HepG2 (cell line): Measurements from ENCODE around the gene USP24. TPM values are rescaled to one million over a fixed set of nuclear protein-coding genes. Genes with fewer than 3 reads are reported as not detected.
A peak's percentile ranks its signal among the peaks of the same experiment; 100 is the strongest.

Experiments used
- ATAC-seq: fragments of 200-7000 bp; cut with Tn5 transposase; 3 replicates; pipeline ENCODE4 v1.9.1; 2020; ENCODE audit warnings: mild to moderate bottlenecking, moderate library complexity
- BruUV-seq: library from RNA; stranded (reverse); fragments of 400-500 nt; replicated peaks from 2 replicates; lab custom pipeline; 2021; lab: Mats Ljungman, UMichigan
- CTCF ChIA-PET: fragments of 300-600 bp; formaldehyde crosslinking; extraction: SDS; loops from one replicate; lab custom pipeline; 2021; ENCODE audit warnings: low total read pairs, inconsistent platforms, low intra/inter-chr PET ratio; lab: Yijun Ruan, JAX
- POLR2A ChIA-PET: fragments of 350-600 bp; sonication (Branson Sonifier 250); formaldehyde crosslinking; loops from one replicate; lab custom pipeline; 2020; ENCODE audit warnings: antibody characterized with exemption, inconsistent platforms; lab: Yijun Ruan, JAX
- DNase-seq: peaks from one replicate; pipeline ENCODE4 v3.0.0-alpha.2; 2015; ENCODE audit warnings: low spot score
- FAIRE-seq: peaks from 3 replicates; lab custom pipeline; 2011; peaks lifted over from hg19 to GRCh38; lab: Jason Lieb, UNC
- H2AFZ ChIP-seq: one replicate; pipeline ENCODE4 v1.6.1; 2011; ENCODE audit warnings: low read length, inconsistent platforms
- H3K27ac ChIP-seq: fragments of 300-600 bp; 3 replicates; pipeline ENCODE4 v1.8.0; 2011; ENCODE audit warnings: mixed run types, mild to moderate bottlenecking, mixed read lengths, low read length, inconsistent platforms; ENCODE audit not compliant: insufficient read depth; ENCODE audit errors: extremely low read length
- H3K27me3 ChIP-seq, 2 experiments: fragments of 200-600 bp in 1 of 2; 2 replicates in 1 of 2; 3 replicates in 1 of 2; pipeline versions ENCODE4 v1.6.0 to v1.8.0; 2011; ENCODE audit warnings: low read length in 2 of 2, mild to moderate bottlenecking in 2 of 2, moderate library complexity in 2 of 2, inconsistent platforms in 1 of 2; ENCODE audit not compliant: insufficient read depth in 2 of 2, control insufficient read depth in 1 of 2
- H3K36me3 ChIP-seq, 2 experiments: fragments of 200-600 bp in 1 of 2; replicated peaks in 1 of 2; 2 replicates in 1 of 2; 3 replicates in 1 of 2; pipeline versions ENCODE4 v1.5.1 to v1.8.0; 2011; ENCODE audit warnings: low read length in 2 of 2, inconsistent platforms in 1 of 2; ENCODE audit not compliant: insufficient read depth in 2 of 2, control insufficient read depth in 1 of 2
- H3K4me1 ChIP-seq: 2 replicates; pipeline ENCODE4 v1.5.1; 2012; ENCODE audit warnings: low read length, inconsistent platforms; ENCODE audit not compliant: insufficient read depth
- H3K4me2 ChIP-seq: 2 replicates; pipeline ENCODE4 v1.6.0; 2011; ENCODE audit warnings: low read depth, low read length, inconsistent platforms
- H3K4me3 ChIP-seq, 3 experiments: fragments of 200-600 bp in 1 of 3; sonication (generic), shearing (Covaris generic) in 1 of 3; replicated peaks in 1 of 3; 2 replicates each; pipeline ENCODE4 v1.5.1; 2011 to 2016; ENCODE audit warnings: low read length in 3 of 3, inconsistent platforms in 2 of 3, low read depth in 2 of 3, mild to moderate bottlenecking in 2 of 3, control low read depth in 1 of 3, mixed read lengths in 1 of 3; ENCODE audit not compliant: insufficient read depth in 1 of 3
- H3K79me2 ChIP-seq: one replicate; pipeline ENCODE4 v1.6.1; 2011; ENCODE audit warnings: low read length, inconsistent platforms; ENCODE audit not compliant: insufficient read depth
- H3K9ac ChIP-seq: 2 replicates; pipeline ENCODE4 v1.6.0; 2011; ENCODE audit warnings: mild to moderate bottlenecking, low read depth, low read length, inconsistent platforms; ENCODE audit not compliant: insufficient read depth
- H3K9me3 ChIP-seq: 2 replicates; pipeline ENCODE4 v1.5.1; 2012; ENCODE audit warnings: mild to moderate bottlenecking, low read length
- H4K20me1 ChIP-seq: 2 replicates; pipeline ENCODE4 v1.6.0; 2011; ENCODE audit warnings: inconsistent platforms, mild to moderate bottlenecking, low read length, moderate library complexity; ENCODE audit not compliant: insufficient read depth
- DMAP1 ChIP-seq: IDR thresholded peaks from 2 replicates; pipeline ENCODE4 v1.6.1; 2016
- DR1 ChIP-seq: sonication (generic); formaldehyde crosslinking; IDR thresholded peaks from 2 replicates; pipeline ENCODE4 v1.8.0; 2021; ENCODE audit warnings: mild to moderate bottlenecking, missing genetic modification reagents, inconsistent platforms
- EED ChIP-seq: sonication (generic); formaldehyde crosslinking; IDR thresholded peaks from 2 replicates; pipeline ENCODE4 v1.5.0; 2020; ENCODE audit warnings: mild to moderate bottlenecking, missing genetic modification reagents
- FOXA3 ChIP-seq: IDR thresholded peaks from 2 replicates; pipeline ENCODE4 v1.6.1; 2016; ENCODE audit warnings: missing genetic modification reagents, missing compliant biosample characterization
- KLF12 ChIP-seq: sonication (generic); formaldehyde crosslinking; IDR thresholded peaks from 2 replicates; pipeline ENCODE4 v1.4.0; 2020; ENCODE audit warnings: missing genetic modification reagents, borderline replicate concordance
- LRRFIP1 ChIP-seq: sonication (generic); formaldehyde crosslinking; conservative IDR thresholded peaks from 2 replicates; pipeline ENCODE4 v1.4.0; 2020; ENCODE audit warnings: missing genetic modification reagents
- MYC ChIP-seq: sonication (generic); formaldehyde crosslinking; IDR thresholded peaks from 2 replicates; pipeline ENCODE4 v1.9.0; 2021; ENCODE audit warnings: missing genetic modification reagents, borderline replicate concordance
- NFRKB ChIP-seq: fragments of 450-650 bp; IDR thresholded peaks from 2 replicates; pipeline ENCODE4 v1.6.1; 2017
- PAF1 ChIP-seq: IDR thresholded peaks from 2 replicates; pipeline ENCODE4 v1.6.1; 2016; ENCODE audit warnings: missing genetic modification reagents, missing compliant biosample characterization
- PRPF4 ChIP-seq: fragments of 200-400 bp; formaldehyde crosslinking; IDR thresholded peaks from 2 replicates; pipeline ENCODE4 v1.6.1; 2016; ENCODE audit warnings: low read length, low read depth; ENCODE audit not compliant: poor library complexity, severe bottlenecking
- RCOR2 ChIP-seq: IDR thresholded peaks from 2 replicates; pipeline ENCODE4 v1.6.1; 2016; ENCODE audit warnings: missing biosample characterization, missing genetic modification reagents
- THAP11 ChIP-seq: IDR thresholded peaks from 2 replicates; pipeline ENCODE4 v1.6.1; 2016; ENCODE audit warnings: missing biosample characterization, missing genetic modification reagents
- U2AF2 ChIP-seq: fragments of 200-400 bp; formaldehyde crosslinking; IDR thresholded peaks from 2 replicates; pipeline ENCODE4 v1.6.1; 2017; ENCODE audit warnings: low read depth, mild to moderate bottlenecking, low read length
- YEATS2 ChIP-seq: sonication (generic); formaldehyde crosslinking; IDR thresholded peaks from 2 replicates; pipeline ENCODE4 v1.4.0; 2020; ENCODE audit warnings: missing genetic modification reagents, borderline replicate concordance
- ZBTB37 ChIP-seq: sonication (generic); formaldehyde crosslinking; IDR thresholded peaks from 2 replicates; pipeline ENCODE4 v1.4.0; 2020; ENCODE audit warnings: mild to moderate bottlenecking, missing genetic modification reagents
- ZMAT3 ChIP-seq: sonication (generic); formaldehyde crosslinking; conservative IDR thresholded peaks from 2 replicates; pipeline ENCODE4 v1.7.0; 2021; ENCODE audit warnings: missing genetic modification reagents
- ZNF138 ChIP-seq: sonication (generic); formaldehyde crosslinking; IDR thresholded peaks from 2 replicates; pipeline ENCODE4 v1.5.0; 2020; ENCODE audit warnings: mild to moderate bottlenecking, low read depth, missing genetic modification reagents
- ZNF18 ChIP-seq: sonication (generic); formaldehyde crosslinking; IDR thresholded peaks from 2 replicates; pipeline ENCODE4 v1.8.0; 2022; ENCODE audit warnings: mild to moderate bottlenecking, missing genetic modification reagents; ENCODE audit not compliant: insufficient replicate concordance
- ZNF329 ChIP-seq: sonication (generic); formaldehyde crosslinking; IDR thresholded peaks from 2 replicates; pipeline ENCODE4 v1.9.0; 2021; ENCODE audit warnings: low read depth, mild to moderate bottlenecking, missing genetic modification reagents
- ZNF44 ChIP-seq: sonication (generic); formaldehyde crosslinking; IDR thresholded peaks from 2 replicates; pipeline ENCODE4 v1.5.1; 2020; ENCODE audit warnings: mild to moderate bottlenecking, missing genetic modification reagents
- ZNF616 ChIP-seq: sonication (generic); formaldehyde crosslinking; IDR thresholded peaks from 2 replicates; pipeline ENCODE4 v1.5.0; 2020; ENCODE audit warnings: low read depth, mild to moderate bottlenecking, missing genetic modification reagents
- ZNF747 ChIP-seq: sonication (generic); formaldehyde crosslinking; IDR thresholded peaks from 2 replicates; pipeline ENCODE4 v1.8.1; 2023; ENCODE audit warnings: missing genetic modification reagents, mild to moderate bottlenecking, borderline replicate concordance
- ZNF850 ChIP-seq: sonication (generic); formaldehyde crosslinking; conservative IDR thresholded peaks from 2 replicates; pipeline ENCODE4 v1.9.0; 2021; ENCODE audit warnings: mild to moderate bottlenecking, missing genetic modification reagents
- WGBS: methylation state at CpG from one replicate; pipeline ENCODE4 v1.1.6; 2017; ENCODE audit warnings: low lambda C conversion rate; 5-methylcytosine and 5-hydroxymethylcytosine counted together
- in situ Hi-C: cut with HindIII; loops from 2 replicates; pipeline ENCODE4 v1.10.0; 2017; ENCODE audit warnings: low pct_unique_long_range_greater_than_20kb; ENCODE audit not compliant: extremely low pct_ligation_motif_present
- intact Hi-C: fragments of 100-400 bp; cut with micrococcal nuclease; formaldehyde crosslinking; loops from one replicate; pipeline ENCODE4 v1.10.0; 2022; ENCODE audit not compliant: unreplicated experiment
- polyA plus RNA-seq, 8 experiments: library from polyadenylated mRNA; depleted of rRNA in 3 of 8; stranded (reverse) in 7 of 8; unstranded in 1 of 8; fragments of >200 nt; fragmentation: Illumina TruSeq in 4 of 8; extraction: Trizol in 4 of 8; gene quantifications; 2 replicates each; pipeline versions ENCODE4 v1.2.1 to v1.2.3, GENCODE V29; 2011 to 2016; ENCODE audit warnings: low read depth in 4 of 8, missing spikeins in 1 of 8, mixed read lengths in 1 of 8; ENCODE audit not compliant: insufficient read depth in 1 of 8
- total RNA-seq, 5 experiments: library from RNA; depleted of rRNA; stranded (reverse); fragments of >200 nt; fragmentation: Illumina TruSeq; extraction: Trizol; gene quantifications; 2 replicates each; pipeline ENCODE4 v1.2.3, GENCODE V29; 2016; ENCODE audit warnings: low read depth in 1 of 5

Gene USP24
- total and polyA plus RNA-seq, 2 of the 13 experiments (the other 11 are each of a cell fraction or from before 2014, with no cell fraction given) = 18.8 to 47.6 TPM

GRCh38 chr1:55211863-55212262 is 3.3 kb downstream of the USP24 start:
- FAIRE-seq = no peak
- ChIA-PET CTCF (no interaction called here), POLR2A (interaction anchor here (1.2 kb wide), 1 partner anchor 21 kb away, joined by 3 read pairs; no protein-coding TSS in a partner anchor)
- Histone ChIP-seq H3K79me2 (peaks cover 86% of the 10 kb centered on the region), H3K4me2 (peak overlapping the region; percentile 93), H3K27ac (peak overlapping the region; percentile 60), H3K9me3 (no peaks in the 10 kb centered on the region), H2AFZ (no peak overlapping the region), H3K27me3 (no peaks in the 10 kb centered on the region), H4K20me1 (peaks cover 3% of the 10 kb centered on the region), H3K4me1 (peaks cover 59% of the 10 kb centered on the region), H3K36me3 (peaks cover 0 to 2% of the 10 kb centered on the region in 2 experiments; a peak in 2 of 5 replicates), H3K9ac (peak overlapping the region; percentile 97; the same call in 1 of the 2 replicates), H3K4me3 (peak overlapping the region; percentile 87 to 98 (median 94); a peak in 5 of 6 replicates)
- WGBS = 46% methylated on average over 3 of the region's 3 CpGs
- intact Hi-C loops (loop anchor here (10.0 kb wide), 1 partner anchor 47 kb away; no protein-coding TSS in a partner anchor), in situ Hi-C loops (no loop called here)
- no TSS peak for BruUV-seq
- DNase-seq = no peak
- no peak for ATAC-seq
- TF ChIP-seq ZNF18 (CRISPR knock-in tag) (peak; percentile 6), NFRKB (no peak), PAF1 (CRISPR knock-in tag) (no peak), ZNF747 (CRISPR knock-in tag) (no peak), THAP11 (CRISPR knock-in tag) (0 out of 2 replicates have a peak, but pooled peaks have one; percentile 3), U2AF2 (no peak), KLF12 (CRISPR knock-in tag) (no peak), EED (CRISPR knock-in tag) (no peak), DMAP1 (CRISPR knock-in tag) (0 out of 2 replicates have a peak, but pooled peaks have one; percentile 1), ZBTB37 (CRISPR knock-in tag) (no peak), RCOR2 (no peak), ZNF329 (no peak), FOXA3 (no peak), LRRFIP1 (CRISPR knock-in tag) (no peak), ZNF138 (CRISPR knock-in tag) (no peak), ZNF850 (CRISPR knock-in tag) (no peak), ZNF44 (CRISPR knock-in tag) (no peak), DR1 (no peak), ZNF616 (CRISPR knock-in tag) (no peak), MYC (no peak), ZMAT3 (no peak), YEATS2 (CRISPR knock-in tag) (no peak), PRPF4 (no peak)
